Activated B cell treated with CpG ODN at 0.5 μM for 24 hours (primary cell): Measurements from ENCODE around the gene ENOX1. TPM values are rescaled to one million over a fixed set of nuclear protein-coding genes. Genes with fewer than 3 reads are reported as not detected.
"Not testable (repeated sequence)": the region's sequence is repeated elsewhere in the genome, so short reads cannot be mapped to it uniquely, and the experiment has no call there.

ENCODE experiments used
- ATAC-seq: fragments of 200-7000 bp; cut with Tn5 transposase; one replicate; pipeline ENCODE4 v1.10.0; 2021; ENCODE audit warnings: low read depth, mild to moderate bottlenecking, moderate library complexity
- CTCF ChIA-PET: fragments of 350-600 bp; sonication (Branson Sonifier 250); formaldehyde crosslinking; loops from one replicate; lab custom pipeline; 2021; ENCODE audit warnings: antibody characterized with exemption; lab: Charles Lee
- POLR2A ChIA-PET: fragments of 350-600 bp; sonication (Branson Sonifier 250); formaldehyde crosslinking; loops from one replicate; lab custom pipeline; 2021; ENCODE audit warnings: antibody characterized with exemption; lab: Charles Lee
- DNase-seq: peaks from one replicate; pipeline ENCODE4 v3.0.0; 2022
- H3K27ac Mint-ChIP-seq: one replicate; pipeline ENCODE4 v1.8.0; 2020; ENCODE audit warnings: mixed read lengths
- H3K27me3 Mint-ChIP-seq: one replicate; pipeline ENCODE4 v1.8.0; 2021; ENCODE audit warnings: mixed read lengths
- H3K36me3 Mint-ChIP-seq: one replicate; pipeline ENCODE4 v1.8.0; 2021; ENCODE audit warnings: low read depth, mixed read lengths
- H3K4me1 Mint-ChIP-seq: one replicate; pipeline ENCODE4 v1.8.0; 2021; ENCODE audit warnings: mixed read lengths
- H3K4me3 Mint-ChIP-seq: one replicate; pipeline ENCODE4 v1.8.0; 2020; ENCODE audit warnings: mild to moderate bottlenecking, mixed read lengths
- H3K9me3 Mint-ChIP-seq: one replicate; pipeline ENCODE4 v1.8.0; 2020; ENCODE audit warnings: mixed read lengths
- CTCF ChIP-seq: fragments of 200-600 bp; IDR thresholded peaks from one replicate; pipeline ENCODE4 v1.8.0; 2022; ENCODE audit warnings: antibody characterized with exemption, mild to moderate bottlenecking
- intact Hi-C: fragments of 100-400 bp; cut with micrococcal nuclease; formaldehyde crosslinking; loops from one replicate; pipeline ENCODE4 v1.15.1; 2024
- total RNA-seq: library from RNA; stranded (reverse); gene quantifications from 2 replicates; pipeline ENCODE4 v1.2.3, GENCODE V29; 2022

ENOX1 gene
- total RNA-seq, 1 donor from 2014 or later: not detected

DNA sequence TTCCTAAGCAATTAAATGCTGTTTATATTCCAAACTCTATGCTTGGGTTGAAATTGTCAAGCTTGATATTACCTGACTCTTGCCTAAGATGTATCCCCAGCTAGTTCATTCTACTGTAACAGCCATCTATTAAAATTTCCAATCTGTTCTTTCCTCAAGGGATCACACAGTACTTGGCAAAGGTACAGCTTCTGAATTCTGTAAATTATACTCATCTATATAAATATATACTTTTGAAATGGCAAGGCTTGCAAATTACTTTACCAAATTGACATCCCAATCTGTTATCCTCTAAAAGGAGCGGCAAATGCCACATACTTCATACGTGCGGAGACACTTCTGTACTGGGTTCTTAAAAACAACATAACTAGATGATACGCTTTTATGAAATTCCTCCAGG lies 433.1 kb downstream of the ENOX1 start:
- no peak for ATAC-seq
- DNase-seq: no peak
- H3K4me3 Mint-ChIP-seq: no peak overlapping the region
- ChIA-PET POLR2A (no interaction called here), CTCF (no interaction called here)
- intact Hi-C loops: no loop called here
- H3K4me1 Mint-ChIP-seq: peaks cover 7% of the 10 kb centered on the region
- no peak overlapping the region for H3K27ac Mint-ChIP-seq
- no peak for TF ChIP-seq CTCF
- H3K27me3 Mint-ChIP-seq: peaks cover 3% of the 10 kb centered on the region
- no peaks in the 10 kb centered on the region for H3K9me3 Mint-ChIP-seq
- H3K36me3 Mint-ChIP-seq: no peaks in the 10 kb centered on the region

DNA sequence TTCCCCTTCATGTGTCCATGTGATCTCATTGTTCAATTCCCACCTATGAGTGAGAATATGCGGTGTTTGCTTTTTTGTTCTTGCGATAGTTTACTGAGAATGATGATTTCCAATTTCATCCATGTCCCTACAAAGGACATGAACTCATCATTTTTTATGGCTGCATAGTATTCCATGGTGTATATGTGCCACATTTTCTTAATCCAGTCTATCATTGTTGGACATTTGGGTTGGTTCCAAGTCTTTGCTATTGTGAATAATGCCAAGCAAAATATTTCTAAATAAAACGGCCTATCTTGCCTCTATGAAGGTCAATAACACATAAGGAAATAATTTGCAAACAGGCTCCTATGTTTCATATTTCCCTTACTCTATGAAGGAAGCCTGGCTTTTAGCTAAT lies 435.2 kb downstream of the ENOX1 start:
- H3K36me3 Mint-ChIP-seq, H3K9me3 Mint-ChIP-seq, CTCF ChIA-PET, DNase-seq, H3K27ac Mint-ChIP-seq, ATAC-seq, H3K4me3 Mint-ChIP-seq, POLR2A ChIA-PET, intact Hi-C loops, H3K27me3 Mint-ChIP-seq, H3K4me1 Mint-ChIP-seq: not testable (repeated sequence)

GRCh38 chr13:43348397-43348796 lies 438.4 kb downstream of the ENOX1 start:
- no peak for TF ChIP-seq CTCF
- H3K27ac Mint-ChIP-seq: no peak overlapping the region
- ChIA-PET CTCF (no interaction called here), POLR2A (no interaction called here)
- no peaks in the 10 kb centered on the region for H3K4me1 Mint-ChIP-seq
- no peaks in the 10 kb centered on the region for H3K36me3 Mint-ChIP-seq
- ATAC-seq (no peak), DNase-seq (no peak)
- H3K4me3 Mint-ChIP-seq: no peak overlapping the region
- no peaks in the 10 kb centered on the region for H3K9me3 Mint-ChIP-seq
- intact Hi-C loops: no loop called here
- peaks cover 10% of the 10 kb centered on the region for H3K27me3 Mint-ChIP-seq

- no peak overlapping the region for H3K4me3 Mint-ChIP-seq
- intact Hi-C loops: no loop called here
- no peak for TF ChIP-seq CTCF
- POLR2A ChIA-PET: no interaction called here
- DNase-seq: no peak
- H3K36me3 Mint-ChIP-seq: no peaks in the 10 kb centered on the region
- H3K27me3 Mint-ChIP-seq: peaks cover 10% of the 10 kb centered on the region
- H3K9me3 Mint-ChIP-seq: no peaks in the 10 kb centered on the region
- no peak for ATAC-seq
- CTCF ChIA-PET: no interaction called here
- H3K4me1 Mint-ChIP-seq: no peaks in the 10 kb centered on the region
- H3K27ac Mint-ChIP-seq: no peak overlapping the region
Observed at GRCh38 chr13:43347877-43348276, 438.9 kb downstream of the ENOX1 start.

DNA sequence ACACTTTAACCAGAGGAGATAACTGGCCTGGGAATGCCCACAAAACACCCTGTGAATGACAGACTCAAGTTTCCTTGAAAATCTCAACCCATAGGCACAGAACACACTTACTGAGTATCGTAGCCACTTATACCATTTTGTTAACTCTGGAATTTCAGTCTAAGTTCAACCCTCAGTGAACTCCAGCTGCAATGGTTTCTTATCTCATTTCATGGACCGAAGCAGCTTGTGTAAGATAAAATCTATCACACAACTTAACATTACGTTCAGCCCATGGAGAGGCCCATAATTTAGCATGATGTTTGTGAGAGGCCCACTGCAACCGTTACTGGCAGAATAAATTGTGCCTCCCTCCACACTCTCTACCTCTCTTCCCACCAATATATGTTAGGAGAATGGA lies 440.3 kb downstream of the ENOX1 start:
- H3K4me1 Mint-ChIP-seq: no peaks in the 10 kb centered on the region
- no peaks in the 10 kb centered on the region for H3K36me3 Mint-ChIP-seq
- peaks cover 7% of the 10 kb centered on the region for H3K27me3 Mint-ChIP-seq
- DNase-seq: no peak
- ChIA-PET CTCF (no interaction called here), POLR2A (no interaction called here)
- TF ChIP-seq CTCF: no peak
- no peak for ATAC-seq
- H3K27ac Mint-ChIP-seq: no peak overlapping the region
- H3K9me3 Mint-ChIP-seq: no peaks in the 10 kb centered on the region
- no peak overlapping the region for H3K4me3 Mint-ChIP-seq
- intact Hi-C loops: no loop called here

GRCh38 chr13:43343645-43344044 lies 443.1 kb downstream of the ENOX1 start:
- POLR2A ChIA-PET: no interaction called here

More at GRCh38 chr13:43343645-43344044, 443.1 kb downstream of the ENOX1 start:
- Mint-ChIP-seq H3K27me3 (peaks cover 7% of the 10 kb centered on the region), H3K4me3 (no peak overlapping the region), H3K27ac (no peak overlapping the region), H3K4me1 (no peaks in the 10 kb centered on the region), H3K9me3 (no peaks in the 10 kb centered on the region), H3K36me3 (no peaks in the 10 kb centered on the region)
- no peak for DNase-seq
- TF ChIP-seq CTCF: no peak
- CTCF ChIA-PET: no interaction called here
- intact Hi-C loops: no loop called here
- no peak for ATAC-seq
